HTR-8/SVneo (cell line): ENCODE results near the gene PRSS53.

ENCODE experiments used
- DNase-seq: peaks from one replicate; pipeline ENCODE4 v3.0.0; 2011; ENCODE audit warnings: low spot score, mixed read lengths; ENCODE audit not compliant: insufficient read length
- FAIRE-seq: peaks from 2 replicates; lab custom pipeline; 2011; peaks lifted over from hg19 to GRCh38; lab: Jason Lieb, UNC

PRSS53 gene

GRCh38 chr16:31080756-31081419 is 7.9 kb downstream of the PRSS53 start:
- FAIRE-seq (no peak), DNase-seq (no peak)

DNA sequence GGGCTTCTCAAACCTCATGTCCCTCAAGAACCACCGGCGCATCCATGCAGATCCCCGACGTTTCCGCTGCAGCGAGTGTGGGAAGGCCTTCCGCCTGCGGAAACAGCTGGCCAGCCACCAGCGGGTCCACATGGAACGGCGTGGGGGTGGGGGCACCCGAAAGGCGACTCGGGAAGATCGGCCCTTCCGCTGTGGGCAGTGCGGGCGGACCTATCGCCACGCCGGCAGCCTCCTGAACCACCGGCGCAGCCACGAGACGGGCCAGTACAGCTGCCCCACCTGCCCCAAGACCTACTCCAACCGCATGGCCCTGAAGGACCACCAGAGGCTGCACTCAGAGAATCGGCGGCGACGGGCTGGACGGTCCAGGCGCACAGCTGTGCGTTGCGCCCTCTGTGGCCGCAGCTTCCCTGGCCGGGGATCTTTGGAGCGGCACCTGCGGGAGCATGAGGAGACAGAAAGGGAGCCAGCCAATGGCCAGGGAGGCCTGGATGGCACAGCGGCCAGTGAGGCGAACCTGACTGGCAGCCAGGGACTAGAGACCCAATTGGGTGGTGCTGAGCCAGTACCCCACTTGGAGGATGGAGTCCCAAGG is 8.6 kb downstream of the PRSS53 start:
- FAIRE-seq (no peak), DNase-seq (no peak)

- FAIRE-seq: no peak
- no peak for DNase-seq
Measured at GRCh38 chr16:31079342-31079944, 9.3 kb downstream of the PRSS53 start.

DNA sequence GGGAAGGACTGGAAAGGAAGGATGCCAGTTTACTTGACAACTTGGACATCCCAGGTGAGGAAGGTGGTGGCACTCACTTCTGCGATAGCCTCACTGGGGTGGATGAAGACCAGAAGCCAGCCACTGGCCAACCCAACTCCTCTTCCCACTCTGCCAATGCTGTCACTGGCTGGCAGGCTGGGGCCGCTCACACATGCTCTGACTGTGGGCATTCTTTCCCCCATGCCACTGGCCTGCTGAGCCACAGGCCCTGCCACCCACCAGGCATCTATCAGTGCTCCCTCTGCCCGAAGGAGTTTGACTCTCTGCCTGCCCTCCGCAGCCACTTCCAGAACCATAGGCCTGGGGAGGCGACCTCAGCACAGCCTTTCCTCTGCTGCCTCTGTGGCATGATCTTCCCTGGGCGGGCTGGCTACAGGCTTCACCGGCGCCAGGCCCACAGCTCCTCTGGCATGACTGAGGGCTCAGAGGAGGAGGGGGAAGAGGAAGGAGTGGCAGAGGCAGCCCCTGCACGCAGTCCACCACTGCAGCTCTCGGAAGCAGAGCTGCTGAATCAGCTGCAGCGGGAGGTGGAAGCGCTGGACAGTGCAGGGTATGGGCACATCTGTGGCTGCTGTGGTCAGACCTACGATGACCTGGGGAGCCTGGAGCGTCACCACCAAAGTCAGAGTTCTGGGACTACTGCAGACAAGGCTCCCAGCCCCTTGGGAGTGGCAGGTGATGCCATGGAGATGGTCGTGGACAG is 10.0 kb downstream of the PRSS53 start:
- FAIRE-seq (no peak), DNase-seq (no peak)

- FAIRE-seq (no peak), DNase-seq (no peak)
Measured at GRCh38 chr16:31077592-31078396, 10.9 kb downstream of the PRSS53 start.

- no peak for FAIRE-seq
Measured at GRCh38 chr16:31077024-31077423, 11.7 kb downstream of the PRSS53 start.

DNA sequence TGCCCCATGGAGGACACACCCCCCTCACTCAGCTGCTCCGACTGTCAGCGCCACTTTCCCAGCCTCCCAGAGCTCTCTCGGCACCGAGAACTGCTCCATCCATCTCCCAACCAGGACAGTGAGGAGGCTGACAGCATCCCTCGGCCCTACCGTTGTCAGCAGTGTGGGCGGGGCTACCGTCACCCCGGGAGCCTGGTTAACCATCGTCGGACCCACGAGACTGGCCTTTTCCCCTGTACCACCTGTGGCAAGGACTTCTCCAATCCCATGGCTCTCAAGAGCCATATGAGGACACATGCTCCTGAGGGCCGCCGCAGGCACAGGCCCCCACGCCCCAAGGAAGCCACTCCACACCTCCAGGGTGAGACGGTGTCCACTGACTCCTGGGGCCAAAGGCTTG is 12.4 kb downstream of the PRSS53 start:
- FAIRE-seq (no peak), DNase-seq (no peak)

More at GRCh38 chr16:31077024-31077423, 11.7 kb downstream of the PRSS53 start:
- no peak for DNase-seq

- no peak for DNase-seq
- no peak for FAIRE-seq
Measured at GRCh38 chr16:31074814-31075183, 13.9 kb downstream of the PRSS53 start.

- FAIRE-seq (peak; percentile 59), DNase-seq (peak; percentile 97)
Measured at GRCh38 chr16:31073970-31074813, 14.6 kb downstream of the PRSS53 start, which contains the start of the genes ZNF646 and ZNF668. Gene ZNF646 (plus strand): TSS chr16:31074422. CDS start chr16:31076325, 1,903 bp downstream. Gene ZNF668 (minus strand): TSS chr16:31074240. CDS start chr16:31064459, 9,781 bp downstream.

- peak; percentile 87 for DNase-seq
- FAIRE-seq: no peak
Measured at GRCh38 chr16:31073142-31073969, 15.4 kb downstream of the PRSS53 start.

DNA sequence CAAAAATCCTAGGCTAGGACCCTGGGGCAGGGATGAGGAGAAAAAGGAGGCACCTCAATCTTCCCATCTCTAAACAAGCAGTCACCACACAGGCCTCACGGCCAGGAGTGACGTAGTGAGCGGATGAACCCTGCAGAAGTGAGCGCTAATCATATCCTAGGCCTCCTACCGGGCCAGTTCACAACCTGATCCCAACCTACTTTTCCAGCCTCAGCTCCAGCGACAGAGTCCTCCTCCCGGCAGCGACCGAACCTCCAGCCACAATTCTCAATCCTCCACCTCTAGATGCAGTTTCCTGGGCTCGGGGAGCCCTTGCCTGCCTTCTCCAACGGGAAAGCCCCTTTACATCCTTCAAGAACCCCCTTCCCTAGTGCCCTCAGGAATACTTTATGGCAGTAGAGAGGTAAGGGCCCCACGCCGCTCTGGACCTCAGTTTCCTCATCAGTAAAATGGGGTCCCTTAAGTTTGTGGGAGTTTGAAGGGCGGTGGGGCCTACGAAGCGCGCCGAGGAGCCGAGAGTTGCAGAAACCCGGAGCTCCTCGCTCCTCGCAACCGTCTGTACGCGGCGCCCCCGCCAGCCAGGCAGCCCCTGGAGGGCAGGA is 16.1 kb downstream of the PRSS53 start:
- DNase-seq: no peak
- no peak for FAIRE-seq

DNA sequence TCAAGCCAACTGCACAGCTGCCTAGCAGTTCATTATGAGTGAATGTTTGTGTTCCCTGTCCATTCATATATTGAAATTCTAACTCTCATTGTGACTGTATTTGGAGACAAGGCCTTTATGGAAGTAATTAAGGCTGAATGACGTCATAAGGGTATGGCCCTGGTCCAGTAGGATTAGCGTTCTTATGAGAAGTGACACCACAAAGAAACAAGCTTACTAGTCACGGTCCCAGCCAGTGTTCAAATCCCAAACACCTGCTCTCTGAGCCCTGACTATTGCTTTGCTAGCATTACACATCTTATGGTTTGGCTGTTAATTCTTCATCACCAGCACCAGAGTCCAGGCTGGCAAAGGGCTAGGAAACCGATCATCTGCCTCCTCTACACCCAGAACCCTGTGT is 16.9 kb downstream of the PRSS53 start:
- FAIRE-seq (no peak), DNase-seq (no peak)

DNA sequence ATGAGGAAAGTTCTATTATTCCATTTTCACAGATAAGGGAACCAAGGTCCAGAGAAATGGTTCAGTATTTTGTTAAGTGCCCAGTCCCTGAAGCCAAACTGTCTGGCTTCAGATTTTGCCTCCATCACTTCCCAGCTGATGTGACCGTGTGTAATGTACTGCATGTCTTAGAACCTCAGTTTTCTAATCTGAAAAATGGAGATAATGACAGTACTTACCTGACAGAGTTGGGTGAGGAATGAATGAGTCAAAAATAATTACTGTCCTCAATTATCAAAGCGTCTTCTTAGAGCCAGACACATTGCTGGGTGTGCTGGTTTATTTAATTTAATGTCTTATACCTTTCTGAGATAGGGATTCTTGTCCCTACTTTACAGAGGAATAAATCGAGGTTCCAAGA is 21.4 kb downstream of the PRSS53 start:
- no peak for DNase-seq
- FAIRE-seq: no peak

DNA sequence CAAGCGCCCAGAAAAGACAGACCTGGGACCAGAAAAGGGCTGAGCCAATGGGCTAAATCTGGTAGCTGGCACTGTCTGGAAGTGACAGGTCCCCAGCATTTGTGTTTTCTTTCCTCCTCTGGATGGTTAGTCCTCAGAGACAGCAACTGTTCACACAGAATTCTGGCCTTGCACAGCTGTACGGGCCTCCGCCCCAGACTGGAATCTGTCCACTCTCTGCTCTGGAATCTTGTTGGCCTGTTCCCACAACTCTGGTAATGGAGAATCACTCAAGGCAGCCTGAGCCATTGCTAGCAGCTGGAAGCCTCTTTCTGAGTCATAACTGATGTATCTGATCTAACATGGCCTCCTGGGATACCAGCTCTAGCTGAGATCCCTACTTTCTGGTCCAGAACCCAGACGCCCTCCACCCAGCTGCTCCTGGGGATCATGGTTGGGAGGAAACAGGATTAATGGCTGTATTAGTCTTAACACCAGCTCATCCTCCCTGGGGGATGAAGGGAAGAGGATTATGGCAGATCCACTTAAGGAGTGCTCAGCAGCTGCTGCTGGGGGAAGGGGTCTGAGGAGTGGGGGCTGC is 23.8 kb downstream of the PRSS53 start:
- FAIRE-seq: no peak
- DNase-seq: peak; percentile 43

DNA sequence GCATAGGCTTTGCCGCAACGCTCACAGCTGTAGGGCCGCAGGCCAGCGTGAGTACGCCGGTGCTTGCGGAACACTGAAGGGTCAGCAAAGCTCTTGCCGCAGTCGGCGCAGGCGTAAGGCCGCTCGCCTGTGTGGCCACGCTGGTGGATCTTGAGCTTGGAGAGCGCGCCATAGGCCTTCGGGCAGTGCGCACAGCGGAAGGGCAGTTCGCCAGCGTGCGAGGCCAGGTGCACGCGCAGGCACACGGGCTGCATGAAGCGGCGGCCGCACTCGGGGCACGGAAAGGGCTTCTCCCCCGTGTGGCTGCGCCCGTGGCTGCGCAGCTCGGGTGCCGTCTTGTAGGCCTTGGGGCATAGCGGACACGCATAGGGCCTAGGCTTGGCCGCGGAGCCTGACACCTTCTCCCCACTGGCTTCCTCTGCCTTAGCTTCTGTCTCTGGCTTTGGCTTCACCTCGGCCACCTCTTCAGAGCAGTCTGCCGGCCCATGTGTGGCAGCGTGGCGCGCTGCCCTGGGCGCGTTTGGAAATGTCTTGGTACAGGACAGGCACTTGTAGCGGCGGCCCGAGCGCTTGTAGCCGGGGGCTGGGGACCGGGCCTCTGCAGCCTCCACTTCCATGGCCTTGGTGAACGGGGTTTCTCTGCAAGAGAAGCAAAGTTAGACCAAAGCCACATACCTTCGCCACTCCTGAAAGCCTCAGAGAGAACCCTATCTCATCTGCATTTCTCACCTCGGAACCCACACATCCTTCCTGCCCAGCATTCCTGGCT is 24.7 kb downstream of the PRSS53 start:
- FAIRE-seq (no peak), DNase-seq (no peak)

GRCh38 chr16:31063495-31063842 is 25.3 kb downstream of the PRSS53 start:
- DNase-seq (no peak), FAIRE-seq (no peak)
